H4 (cell line): ENCODE results near the gene TSPAN9. TPM values are rescaled to one million over a fixed set of nuclear protein-coding genes. Genes with fewer than 3 reads are reported as not detected.

Experiments
- DNase-seq: peaks from one replicate; pipeline ENCODE4 v3.0.0-alpha.2; 2015; ENCODE audit warnings: low spot score
- total RNA-seq: library from RNA; depleted of rRNA; stranded (reverse); fragments of >200 nt; shearing (Covaris generic); gene quantifications from 2 replicates; pipeline ENCODE4 v1.2.3, GENCODE V29; 2014

Gene TSPAN9
- total RNA-seq, 1 experiment from 2014 or later: 12.7 TPM

GRCh38 chr12:3077572-3078081 lies 448 bp downstream of the TSPAN9 start:
- no peak for DNase-seq

- no peak for DNase-seq
These were observed 1.1 kb downstream of the TSPAN9 start for GRCh38 chr12:3078086-3078820.

- no peak for DNase-seq
These were observed 3.9 kb downstream of the TSPAN9 start for GRCh38 chr12:3081091-3081490.

- DNase-seq: no peak
These were observed 4.7 kb downstream of the TSPAN9 start for GRCh38 chr12:3081886-3082285.

- no peak for DNase-seq
These were observed 6.2 kb downstream of the TSPAN9 start for GRCh38 chr12:3083241-3083920.

- no peak for DNase-seq
These were observed 6.8 kb downstream of the TSPAN9 start for GRCh38 chr12:3083921-3084347.

GRCh38 chr12:3084742-3085141 lies 7.6 kb downstream of the TSPAN9 start:
- DNase-seq: no peak

- DNase-seq: no peak
These were observed 8.4 kb downstream of the TSPAN9 start for GRCh38 chr12:3085341-3086139.

- DNase-seq: no peak
These were observed 9.0 kb downstream of the TSPAN9 start for GRCh38 chr12:3086211-3086610.

- DNase-seq: no peak
These were observed 9.6 kb downstream of the TSPAN9 start for GRCh38 chr12:3086729-3087323.

GRCh38 chr12:3087758-3088650 lies 10.8 kb downstream of the TSPAN9 start:
- no peak for DNase-seq

- DNase-seq: no peak
These were observed 12.4 kb downstream of the TSPAN9 start for GRCh38 chr12:3089588-3089987.

GRCh38 chr12:3090240-3091037 lies 13.3 kb downstream of the TSPAN9 start:
- no peak for DNase-seq

GRCh38 chr12:3091038-3091319 lies 13.8 kb downstream of the TSPAN9 start:
- no peak for DNase-seq

GRCh38 chr12:3091382-3092241 lies 14.4 kb downstream of the TSPAN9 start:
- no peak for DNase-seq

GRCh38 chr12:3092764-3093163 lies 15.6 kb downstream of the TSPAN9 start:
- DNase-seq: no peak

- peak; percentile 55 for DNase-seq
These were observed 20.1 kb downstream of the TSPAN9 start for GRCh38 chr12:3097186-3097804.

- no peak for DNase-seq
These were observed 20.7 kb downstream of the TSPAN9 start for GRCh38 chr12:3097836-3098235.

- DNase-seq: no peak
These were observed 21.3 kb downstream of the TSPAN9 start for GRCh38 chr12:3098436-3098835.
